Measurements from ENCODE around the gene C5AR1.
A peak's percentile ranks its signal among the peaks of the same experiment; 100 is the strongest.
"Not testable (repeated sequence)": the region's sequence is repeated elsewhere in the genome, so short reads cannot be mapped to it uniquely, and the experiment has no call there.

The C5AR1 gene

GRCh38 chr19:47309608-47310007 is at the start of gene C5AR1:
TSS of gene C5AR1 (plus strand) at chr19:47309861. CDS start at chr19:47309896, 35 bp downstream.
- no peak for DNase-seq

GRCh38 chr19:47260476-47260875 is 49.2 kb upstream of the C5AR1 start:
- DNase-seq = no peak

- DNase-seq = not testable (repeated sequence)
These were observed 47.5 kb upstream of the C5AR1 start for GRCh38 chr19:47261946-47262793.

- DNase-seq = no peak
These were observed 45.0 kb upstream of the C5AR1 start for GRCh38 chr19:47264629-47265028.

- DNase-seq = no peak
These were observed 43.2 kb upstream of the C5AR1 start for GRCh38 chr19:47266401-47266941.

- no peak for DNase-seq
These were observed 42.3 kb upstream of the C5AR1 start for GRCh38 chr19:47267350-47267759.

- no peak for DNase-seq
These were observed 41.6 kb upstream of the C5AR1 start for GRCh38 chr19:47268028-47268427.

GRCh38 chr19:47269596-47269995 is 40.1 kb upstream of the C5AR1 start:
- DNase-seq = no peak

GRCh38 chr19:47270408-47270807 is 39.3 kb upstream of the C5AR1 start:
- no peak for DNase-seq

- no peak for DNase-seq
These were observed 37.7 kb upstream of the C5AR1 start for GRCh38 chr19:47271949-47272348.

- DNase-seq = no peak
These were observed 37.0 kb upstream of the C5AR1 start for GRCh38 chr19:47272448-47273312.

- peak; percentile 68 for DNase-seq
These were observed 36.2 kb upstream of the C5AR1 start for GRCh38 chr19:47273313-47274070.

- peak; percentile 75 for DNase-seq
These were observed 35.4 kb upstream of the C5AR1 start, which contains the start of gene INAFM1 for GRCh38 chr19:47274071-47274890. TSS of gene INAFM1 (plus strand) at chr19:47274885. CDS start at chr19:47274920, 35 bp downstream.

GRCh38 chr19:47274891-47275761 is 34.5 kb upstream of the C5AR1 start:
- no peak for DNase-seq

GRCh38 chr19:47275791-47276461 is 33.7 kb upstream of the C5AR1 start:
- DNase-seq = no peak

- not testable (repeated sequence) for DNase-seq
These were observed 33.1 kb upstream of the C5AR1 start for GRCh38 chr19:47276513-47276912.

- DNase-seq = no peak
These were observed 29.4 kb upstream of the C5AR1 start for GRCh38 chr19:47280183-47280797.

GRCh38 chr19:47283405-47284059 is 26.1 kb upstream of the C5AR1 start:
- no peak for DNase-seq

- peak; percentile 64 for DNase-seq
These were observed 25.2 kb upstream of the C5AR1 start for GRCh38 chr19:47284324-47284899.

Data from NCI-H1694 treated with DMSO at 0.1 percent for 48 hours (cell line).